ENCODE data around the gene KCNN3.

KCNN3 gene

GRCh38 chr1:154846565-154847442 is 23.3 kb downstream of the KCNN3 start:
- H3K4me1 Mint-ChIP-seq (ENCODE audit: low read depth): peaks cover 6% of the 10 kb centered on the region
- H3K4me3 Mint-ChIP-seq: no peak overlapping the region
- H3K27me3 Mint-ChIP-seq (ENCODE audit: low read depth): no peaks in the 10 kb centered on the region
- no peaks in the 10 kb centered on the region for H3K36me3 Mint-ChIP-seq (ENCODE audit: low read depth)
- H3K27ac Mint-ChIP-seq: no peak overlapping the region
- no peaks in the 10 kb centered on the region for H3K9me3 Mint-ChIP-seq
- no peak for DNase-seq (ENCODE audit: low spot score)

GRCh38 chr1:154845879-154846278 is 24.2 kb downstream of the KCNN3 start:
- no peak overlapping the region for H3K4me3 Mint-ChIP-seq
- H3K9me3 Mint-ChIP-seq: no peaks in the 10 kb centered on the region
- H3K27ac Mint-ChIP-seq: no peak overlapping the region
- peaks cover 6% of the 10 kb centered on the region for H3K4me1 Mint-ChIP-seq (ENCODE audit: low read depth)
- no peaks in the 10 kb centered on the region for H3K27me3 Mint-ChIP-seq (ENCODE audit: low read depth)
- H3K36me3 Mint-ChIP-seq (ENCODE audit: low read depth): no peaks in the 10 kb centered on the region
- DNase-seq (ENCODE audit: low spot score): no peak

- H3K36me3 Mint-ChIP-seq (ENCODE audit: low read depth): no peaks in the 10 kb centered on the region
These were observed 24.9 kb downstream of the KCNN3 start for GRCh38 chr1:154845174-154845573.

GRCh38 chr1:154844297-154844681 is 25.8 kb downstream of the KCNN3 start:
- DNase-seq (ENCODE audit: low spot score): no peak
- Mint-ChIP-seq H3K36me3 (ENCODE audit: low read depth) (no peaks in the 10 kb centered on the region), H3K4me3 (no peak overlapping the region), H3K27me3 (ENCODE audit: low read depth) (no peaks in the 10 kb centered on the region), H3K4me1 (ENCODE audit: low read depth) (peaks cover under 1% of the 10 kb centered on the region), H3K27ac (no peak overlapping the region), H3K9me3 (no peaks in the 10 kb centered on the region)

More at GRCh38 chr1:154845174-154845573, 24.9 kb downstream of the KCNN3 start:
- H3K9me3 Mint-ChIP-seq: no peaks in the 10 kb centered on the region
- DNase-seq (ENCODE audit: low spot score): no peak
- H3K27me3 Mint-ChIP-seq (ENCODE audit: low read depth): no peaks in the 10 kb centered on the region
- H3K4me3 Mint-ChIP-seq: no peak overlapping the region
- H3K27ac Mint-ChIP-seq: no peak overlapping the region
- H3K4me1 Mint-ChIP-seq (ENCODE audit: low read depth): peaks cover 6% of the 10 kb centered on the region

- H3K27me3 Mint-ChIP-seq (ENCODE audit: low read depth): no peaks in the 10 kb centered on the region
- H3K4me1 Mint-ChIP-seq (ENCODE audit: low read depth): no peaks in the 10 kb centered on the region
- no peak overlapping the region for H3K4me3 Mint-ChIP-seq
- H3K36me3 Mint-ChIP-seq (ENCODE audit: low read depth): no peaks in the 10 kb centered on the region
- no peak for DNase-seq (ENCODE audit: low spot score)
- H3K9me3 Mint-ChIP-seq: no peaks in the 10 kb centered on the region
- no peak overlapping the region for H3K27ac Mint-ChIP-seq
These were observed 26.3 kb downstream of the KCNN3 start for GRCh38 chr1:154843636-154844296.

- no peaks in the 10 kb centered on the region for H3K4me1 Mint-ChIP-seq (ENCODE audit: low read depth)
- DNase-seq (ENCODE audit: low spot score): no peak
These were observed 27.4 kb downstream of the KCNN3 start for GRCh38 chr1:154842635-154843034.

GRCh38 chr1:154841384-154841783 is 28.7 kb downstream of the KCNN3 start:
- Mint-ChIP-seq H3K36me3 (ENCODE audit: low read depth) (no peaks in the 10 kb centered on the region), H3K9me3 (no peaks in the 10 kb centered on the region), H3K4me3 (no peak overlapping the region), H3K27ac (no peak overlapping the region), H3K4me1 (ENCODE audit: low read depth) (no peaks in the 10 kb centered on the region), H3K27me3 (ENCODE audit: low read depth) (peaks cover 2% of the 10 kb centered on the region)
- DNase-seq (ENCODE audit: low spot score): no peak

More at GRCh38 chr1:154842635-154843034, 27.4 kb downstream of the KCNN3 start:
- H3K9me3 Mint-ChIP-seq: no peaks in the 10 kb centered on the region
- no peak overlapping the region for H3K27ac Mint-ChIP-seq
- no peak overlapping the region for H3K4me3 Mint-ChIP-seq
- H3K27me3 Mint-ChIP-seq (ENCODE audit: low read depth): no peaks in the 10 kb centered on the region
- no peaks in the 10 kb centered on the region for H3K36me3 Mint-ChIP-seq (ENCODE audit: low read depth)

GRCh38 chr1:154840269-154841176 is 29.6 kb downstream of the KCNN3 start:
- H3K9me3 Mint-ChIP-seq: no peaks in the 10 kb centered on the region
- no peaks in the 10 kb centered on the region for H3K4me1 Mint-ChIP-seq (ENCODE audit: low read depth)
- DNase-seq (ENCODE audit: low spot score): no peak
- no peak overlapping the region for H3K4me3 Mint-ChIP-seq
- H3K36me3 Mint-ChIP-seq (ENCODE audit: low read depth): no peaks in the 10 kb centered on the region
- no peak overlapping the region for H3K27ac Mint-ChIP-seq
- H3K27me3 Mint-ChIP-seq (ENCODE audit: low read depth): peaks cover 2% of the 10 kb centered on the region

- Mint-ChIP-seq H3K4me1 (ENCODE audit: low read depth) (no peaks in the 10 kb centered on the region), H3K36me3 (ENCODE audit: low read depth) (no peaks in the 10 kb centered on the region), H3K4me3 (no peak overlapping the region), H3K9me3 (no peaks in the 10 kb centered on the region), H3K27me3 (ENCODE audit: low read depth) (peaks cover 2% of the 10 kb centered on the region), H3K27ac (no peak overlapping the region)
- DNase-seq (ENCODE audit: low spot score): no peak
These were observed 30.4 kb downstream of the KCNN3 start for GRCh38 chr1:154839691-154840090.

- Mint-ChIP-seq H3K9me3 (no peaks in the 10 kb centered on the region), H3K27me3 (ENCODE audit: low read depth) (peaks cover 5% of the 10 kb centered on the region), H3K4me3 (no peak overlapping the region), H3K36me3 (ENCODE audit: low read depth) (no peaks in the 10 kb centered on the region), H3K4me1 (ENCODE audit: low read depth) (no peaks in the 10 kb centered on the region), H3K27ac (no peak overlapping the region)
- DNase-seq (ENCODE audit: low spot score): no peak
These were observed 31.1 kb downstream of the KCNN3 start for GRCh38 chr1:154838988-154839387.

- no peak overlapping the region for H3K4me3 Mint-ChIP-seq
- no peaks in the 10 kb centered on the region for H3K36me3 Mint-ChIP-seq (ENCODE audit: low read depth)
- no peaks in the 10 kb centered on the region for H3K9me3 Mint-ChIP-seq
These were observed 31.6 kb downstream of the KCNN3 start for GRCh38 chr1:154838461-154838860.

GRCh38 chr1:154837672-154838171 is 32.4 kb downstream of the KCNN3 start:
- H3K27me3 Mint-ChIP-seq (ENCODE audit: low read depth): peaks cover 5% of the 10 kb centered on the region
- no peak overlapping the region for H3K27ac Mint-ChIP-seq
- no peaks in the 10 kb centered on the region for H3K9me3 Mint-ChIP-seq
- no peak for DNase-seq (ENCODE audit: low spot score)
- H3K4me1 Mint-ChIP-seq (ENCODE audit: low read depth): no peaks in the 10 kb centered on the region
- H3K4me3 Mint-ChIP-seq: no peak overlapping the region
- H3K36me3 Mint-ChIP-seq (ENCODE audit: low read depth): no peaks in the 10 kb centered on the region

More at GRCh38 chr1:154838461-154838860, 31.6 kb downstream of the KCNN3 start:
- DNase-seq (ENCODE audit: low spot score): no peak
- Mint-ChIP-seq H3K4me1 (ENCODE audit: low read depth) (no peaks in the 10 kb centered on the region), H3K27me3 (ENCODE audit: low read depth) (peaks cover 5% of the 10 kb centered on the region), H3K27ac (no peak overlapping the region)

- H3K27me3 Mint-ChIP-seq (ENCODE audit: low read depth): peaks cover 5% of the 10 kb centered on the region
- no peaks in the 10 kb centered on the region for H3K9me3 Mint-ChIP-seq
- H3K4me3 Mint-ChIP-seq: no peak overlapping the region
- peaks cover 3% of the 10 kb centered on the region for H3K4me1 Mint-ChIP-seq (ENCODE audit: low read depth)
- DNase-seq (ENCODE audit: low spot score): no peak
- no peaks in the 10 kb centered on the region for H3K36me3 Mint-ChIP-seq (ENCODE audit: low read depth)
- no peak overlapping the region for H3K27ac Mint-ChIP-seq
These were observed 32.9 kb downstream of the KCNN3 start for GRCh38 chr1:154837034-154837671.

Measured in T-helper 2 cell treated with Interferon-gamma antibody and Interleukin-4, amounts not matched to agents 5 μg/mL and 100 μg/mL, for 36 hours (primary cell).